IPS-18c (cell line): Measurements from ENCODE around the gene PRR12.

Source experiments
- H3K4me3 ChIP-seq: 2 replicates; pipeline ENCODE4 v1.7.0; 2013; ENCODE audit warnings: low read depth, mild to moderate bottlenecking, low read length, moderate library complexity; ENCODE audit not compliant: insufficient read depth
- H3K9me3 ChIP-seq: one replicate; pipeline ENCODE4 v1.6.1; 2013; ENCODE audit warnings: mild to moderate bottlenecking, low read length, moderate library complexity; ENCODE audit not compliant: control insufficient read depth, insufficient read depth

Gene PRR12

DNA sequence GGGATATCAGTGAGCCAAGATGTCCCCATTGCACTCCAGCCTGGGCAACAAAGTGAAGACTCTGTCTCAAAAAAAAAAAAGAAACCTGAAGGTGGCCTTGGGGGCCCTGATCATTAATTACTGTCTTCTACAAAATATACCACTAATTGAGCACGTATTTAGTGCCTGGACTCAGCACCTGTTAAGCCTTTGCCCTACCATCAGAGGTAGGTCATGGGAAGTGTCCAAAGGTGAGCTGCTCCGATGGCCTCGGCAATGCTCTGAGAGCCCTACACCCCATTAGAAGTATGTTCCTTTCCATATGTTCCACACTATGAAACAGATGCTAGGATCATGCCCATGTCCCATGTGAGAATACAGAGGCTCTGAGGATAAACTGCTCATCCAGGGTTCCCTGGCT, 31.5 kb upstream of the PRR12 start:
- H3K4me3 ChIP-seq = no peak overlapping the region
- H3K9me3 ChIP-seq = peaks cover 3% of the 10 kb centered on the region

GRCh38 chr19:49559928-49560327, 31.1 kb upstream of the PRR12 start:
- H3K9me3 ChIP-seq = peaks cover 3% of the 10 kb centered on the region
- H3K4me3 ChIP-seq = no peak overlapping the region

DNA sequence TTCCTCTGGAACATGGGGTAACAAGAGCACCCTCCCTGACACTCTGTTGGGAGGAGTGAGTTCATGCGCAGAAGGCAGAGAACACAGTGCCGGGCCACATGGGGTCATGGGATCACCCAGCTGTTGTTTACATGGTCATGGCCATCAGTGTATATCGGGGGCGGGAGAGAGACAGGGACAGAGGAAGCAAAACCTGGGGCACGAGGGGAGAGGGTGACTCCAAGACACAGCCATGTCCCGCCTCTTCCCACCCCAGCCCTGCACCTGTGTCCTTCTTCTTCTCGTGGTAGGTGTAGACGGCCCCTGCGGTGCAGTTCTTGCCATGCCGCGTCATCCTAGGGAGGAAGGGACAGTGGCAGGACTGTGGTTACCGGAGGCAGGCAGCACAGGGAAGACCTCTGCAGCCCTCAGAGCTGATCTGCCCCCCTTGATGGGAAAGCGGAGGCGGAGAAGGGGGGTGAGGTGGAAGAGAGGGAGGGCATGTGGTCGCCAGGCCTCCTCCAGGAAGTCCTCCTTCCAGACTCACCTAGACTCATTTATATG, 30.6 kb upstream of the PRR12 start:
- Histone ChIP-seq H3K4me3 (no peak overlapping the region), H3K9me3 (peaks cover 3% of the 10 kb centered on the region)

DNA sequence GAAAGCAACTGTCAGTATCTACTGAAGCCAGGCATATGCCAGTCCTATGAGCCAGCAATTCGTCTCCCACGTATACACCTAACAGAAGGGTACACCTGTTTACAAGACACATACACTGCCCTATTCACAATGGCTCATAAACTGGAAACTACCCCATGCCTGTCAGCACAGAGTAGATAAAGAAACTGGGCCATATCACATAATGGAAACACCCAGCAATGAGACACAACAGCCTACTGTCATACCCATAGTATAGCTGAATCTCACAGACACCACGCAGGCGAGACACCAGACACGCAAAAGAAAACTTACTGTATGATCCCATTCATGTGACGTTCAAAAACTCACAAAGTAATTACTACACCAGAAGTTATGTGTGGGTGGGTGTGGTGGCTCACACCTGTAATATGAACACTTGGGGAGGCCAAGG, 26.4 kb upstream of the PRR12 start:
- peaks cover 3% of the 10 kb centered on the region for H3K9me3 ChIP-seq
- H3K4me3 ChIP-seq = no peak overlapping the region

- Histone ChIP-seq H3K9me3 (peaks cover 2% of the 10 kb centered on the region), H3K4me3 (no peak overlapping the region)
Observed at GRCh38 chr19:49565261-49565660, 25.7 kb upstream of the PRR12 start.

- H3K4me3 ChIP-seq = no peak overlapping the region
- H3K9me3 ChIP-seq = no peaks in the 10 kb centered on the region
Observed at GRCh38 chr19:49566302-49566701, 24.7 kb upstream of the PRR12 start.

- Histone ChIP-seq H3K9me3 (no peaks in the 10 kb centered on the region), H3K4me3 (no peak overlapping the region)
Observed at GRCh38 chr19:49567861-49568441, 23.0 kb upstream of the PRR12 start.

- no peak overlapping the region for H3K4me3 ChIP-seq
- no peaks in the 10 kb centered on the region for H3K9me3 ChIP-seq
Observed at GRCh38 chr19:49570138-49570856, 20.7 kb upstream of the PRR12 start.

GRCh38 chr19:49570997-49571676, 19.8 kb upstream of the PRR12 start:
- no peaks in the 10 kb centered on the region for H3K9me3 ChIP-seq
- no peak overlapping the region for H3K4me3 ChIP-seq

GRCh38 chr19:49573009-49573408, 18.0 kb upstream of the PRR12 start:
- no peak overlapping the region for H3K4me3 ChIP-seq
- H3K9me3 ChIP-seq = no peaks in the 10 kb centered on the region

- Histone ChIP-seq H3K9me3 (no peaks in the 10 kb centered on the region), H3K4me3 (no peak overlapping the region)
Observed at GRCh38 chr19:49573425-49573824, 17.6 kb upstream of the PRR12 start.

GRCh38 chr19:49574206-49574755, 16.7 kb upstream of the PRR12 start:
- H3K4me3 ChIP-seq = no peak overlapping the region

DNA sequence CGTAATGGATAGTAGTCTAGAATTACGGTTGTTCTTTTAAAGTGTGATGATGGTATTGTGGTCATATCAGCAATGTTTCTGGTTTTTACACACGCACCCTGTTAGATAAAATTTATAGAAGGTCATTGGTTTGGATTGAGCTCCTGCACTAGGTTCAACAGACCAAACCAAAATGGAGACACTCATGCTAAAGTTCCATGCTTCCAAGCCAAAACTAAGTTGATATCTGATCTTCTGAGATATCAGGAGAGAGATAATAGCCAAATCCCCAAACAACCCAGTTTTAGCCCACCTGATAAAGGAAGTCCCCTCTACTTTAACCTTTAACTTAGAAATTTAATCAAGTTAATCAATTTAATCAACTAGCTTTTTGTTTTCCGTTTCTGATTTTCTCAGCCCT, 11.8 kb upstream of the PRR12 start:
- Histone ChIP-seq H3K9me3 (no peaks in the 10 kb centered on the region), H3K4me3 (peak overlapping the region; percentile 85; the same call in 1 of the 2 replicates)

More at GRCh38 chr19:49574206-49574755, 16.7 kb upstream of the PRR12 start:
- no peaks in the 10 kb centered on the region for H3K9me3 ChIP-seq

DNA sequence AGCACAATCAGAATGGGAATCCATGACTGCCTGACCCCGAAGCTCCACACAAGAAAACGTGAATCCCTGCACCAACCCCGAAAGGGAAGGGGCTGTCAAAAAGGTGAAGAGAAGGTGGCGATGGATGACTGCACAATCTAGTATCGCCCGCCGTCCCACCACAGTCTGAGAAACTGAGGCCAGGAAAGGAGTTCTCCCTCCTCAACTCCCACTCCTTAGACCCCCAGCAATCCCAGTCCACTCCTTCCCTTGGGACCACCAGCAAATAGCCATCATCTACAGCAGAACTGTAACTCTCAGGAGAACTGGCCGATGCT, 11.1 kb upstream of the PRR12 start:
- H3K4me3 ChIP-seq = peak overlapping the region; percentile 85
- no peaks in the 10 kb centered on the region for H3K9me3 ChIP-seq

DNA sequence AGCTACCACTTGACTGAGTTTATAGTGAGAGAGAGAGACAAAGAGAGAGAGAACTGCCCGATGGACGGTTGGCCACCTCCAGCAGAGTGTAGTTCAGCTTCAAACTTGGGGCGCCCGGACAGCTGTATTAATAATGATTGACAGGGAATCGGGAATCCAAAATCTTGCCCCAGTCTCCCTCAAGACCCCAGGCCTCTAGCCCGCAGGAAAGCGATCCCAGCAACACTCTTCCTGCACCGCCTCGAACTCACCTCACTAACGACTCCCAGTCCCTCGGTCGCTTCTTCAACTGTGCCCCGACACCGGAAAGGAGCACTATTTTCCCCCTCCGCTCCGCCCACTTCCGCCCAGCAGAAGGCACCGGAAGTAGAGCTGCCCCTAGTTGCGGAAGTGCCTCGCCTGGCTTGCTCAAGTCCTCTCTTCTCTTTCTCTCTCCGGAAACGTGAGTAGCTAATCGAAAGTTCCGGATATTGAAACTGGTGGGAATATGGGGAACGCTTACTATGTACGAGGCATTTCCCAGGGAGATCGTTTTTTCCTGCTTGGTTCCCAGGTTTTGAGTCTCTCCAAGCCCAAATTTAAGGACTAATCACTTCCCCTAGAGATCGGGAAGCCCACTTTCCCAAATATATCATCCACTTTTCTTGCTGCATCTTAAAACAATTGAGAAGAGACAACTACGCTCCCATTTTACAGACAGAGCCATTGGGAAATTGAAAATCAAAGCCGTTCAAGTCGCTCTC, 10.5 kb upstream of the PRR12 start, which contains the start of gene NOSIP:
TSS of gene NOSIP (minus strand) at position 293 of the 743 bp plus-strand sequence. CDS start 19,865 bp downstream, outside the sequence.
- Histone ChIP-seq H3K4me3 (peak within 1 kb of the TSS; percentile 85), H3K9me3 (no peaks in the 10 kb centered on the region)

- Histone ChIP-seq H3K4me3 (peak within 1 kb of the TSS; percentile 85), H3K9me3 (no peaks in the 10 kb centered on the region)
Observed at GRCh38 chr19:49581007-49581508, 9.9 kb upstream of the PRR12 start, which contains the start of gene PRRG2. PRRG2 (plus strand) TSS chr19:49581316; CDS start chr19:49583220, 1,904 bp downstream.

DNA sequence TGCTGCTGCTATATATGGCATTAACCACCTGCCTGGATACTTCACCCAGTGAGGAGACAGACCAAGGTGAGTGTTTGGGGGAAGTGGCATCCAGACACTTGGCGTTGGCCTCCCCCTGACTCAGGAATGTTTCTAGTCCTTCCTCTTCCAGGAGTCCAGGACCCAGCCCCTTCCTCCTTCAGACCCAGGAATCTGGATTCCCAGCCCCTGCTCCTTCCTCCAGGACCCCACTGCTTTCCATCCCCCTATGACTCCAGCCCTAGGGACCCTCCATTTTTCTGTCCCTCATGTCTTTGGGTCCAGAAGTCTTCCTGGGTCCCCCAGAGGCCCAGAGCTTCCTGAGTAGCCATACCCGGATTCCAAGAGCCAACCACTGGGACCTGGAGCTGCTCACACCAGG, 7.7 kb upstream of the PRR12 start:
- Histone ChIP-seq H3K4me3 (no peak overlapping the region), H3K9me3 (no peaks in the 10 kb centered on the region)
